GM23338 (cell line): ENCODE measurements around the gene SORBS1.

Source experiments
- CREB1 ChIP-seq: fragments of 250-450 bp; sonication (Bioruptor Pico); IDR thresholded peaks from 2 replicates; pipeline ENCODE4 v1.5.0; 2020; ENCODE audit warnings: low read depth, mild to moderate bottlenecking, moderate library complexity
- EZH2 ChIP-seq: fragments of 200-600 bp; sonication (generic); IDR thresholded peaks from one replicate; pipeline ENCODE4 v1.8.0; 2017; ENCODE audit warnings: antibody characterized with exemption, mild to moderate bottlenecking, low read depth; ENCODE audit not compliant: unreplicated experiment
- EZH2phosphoT487 ChIP-seq: fragments of 200-600 bp; sonication (generic); IDR thresholded peaks from one replicate; pipeline ENCODE4 v1.8.1; 2018; ENCODE audit warnings: antibody characterized with exemption; ENCODE audit not compliant: unreplicated experiment
- JUNB ChIP-seq: IDR thresholded peaks from one replicate; pipeline ENCODE4 v1.6.1; 2016; ENCODE audit warnings: antibody characterized with exemption; ENCODE audit not compliant: unreplicated experiment
- POLR2AphosphoS5 ChIP-seq: IDR thresholded peaks from 2 replicates; pipeline ENCODE4 v1.6.1; 2016; ENCODE audit warnings: antibody characterized with exemption, low read depth
- STAT1 ChIP-seq: IDR thresholded peaks from one replicate; pipeline ENCODE4 v1.6.1; 2016; ENCODE audit warnings: antibody characterized with exemption; ENCODE audit not compliant: unreplicated experiment
- ZNF331 ChIP-seq: fragments of 250-450 bp; sonication (Bioruptor Pico); IDR thresholded peaks from 2 replicates; pipeline ENCODE4 v1.5.0; 2020; ENCODE audit warnings: low read depth, mild to moderate bottlenecking, moderate library complexity
- TF ChIP-seq, protein P1 (sequence below), 2 experiments: fragments of 200-600 bp in 1 of 2; sonication (generic) in 1 of 2; conservative IDR thresholded peaks; 2 replicates each; pipeline versions ENCODE4 v1.5.1 to v1.6.1; 2016 to 2017; ENCODE audit warnings: antibody characterized with exemption in 2 of 2, low read depth in 2 of 2, mild to moderate bottlenecking in 2 of 2, moderate library complexity in 1 of 2

DNA sequence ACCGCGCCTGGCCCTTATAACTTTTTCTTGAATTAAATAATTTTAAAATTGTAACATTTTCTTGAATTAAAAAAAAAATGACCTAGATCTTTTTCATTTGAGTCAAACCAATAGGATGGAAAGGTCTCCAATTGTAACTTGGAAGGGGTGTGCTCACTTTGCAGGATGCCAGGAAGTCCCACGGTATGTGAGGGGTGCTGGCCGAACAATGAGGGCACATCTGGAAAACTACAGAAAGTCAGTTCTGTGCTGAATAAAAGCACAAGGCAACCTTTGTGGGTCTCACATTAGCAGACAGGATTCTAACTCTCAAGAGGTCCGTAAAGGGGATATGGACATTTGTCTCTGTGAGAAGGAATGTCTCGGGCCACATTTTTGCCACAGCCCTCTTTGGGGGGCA is 217.6 kb downstream of the SORBS1 start:
- TF ChIP-seq, protein P1, sequence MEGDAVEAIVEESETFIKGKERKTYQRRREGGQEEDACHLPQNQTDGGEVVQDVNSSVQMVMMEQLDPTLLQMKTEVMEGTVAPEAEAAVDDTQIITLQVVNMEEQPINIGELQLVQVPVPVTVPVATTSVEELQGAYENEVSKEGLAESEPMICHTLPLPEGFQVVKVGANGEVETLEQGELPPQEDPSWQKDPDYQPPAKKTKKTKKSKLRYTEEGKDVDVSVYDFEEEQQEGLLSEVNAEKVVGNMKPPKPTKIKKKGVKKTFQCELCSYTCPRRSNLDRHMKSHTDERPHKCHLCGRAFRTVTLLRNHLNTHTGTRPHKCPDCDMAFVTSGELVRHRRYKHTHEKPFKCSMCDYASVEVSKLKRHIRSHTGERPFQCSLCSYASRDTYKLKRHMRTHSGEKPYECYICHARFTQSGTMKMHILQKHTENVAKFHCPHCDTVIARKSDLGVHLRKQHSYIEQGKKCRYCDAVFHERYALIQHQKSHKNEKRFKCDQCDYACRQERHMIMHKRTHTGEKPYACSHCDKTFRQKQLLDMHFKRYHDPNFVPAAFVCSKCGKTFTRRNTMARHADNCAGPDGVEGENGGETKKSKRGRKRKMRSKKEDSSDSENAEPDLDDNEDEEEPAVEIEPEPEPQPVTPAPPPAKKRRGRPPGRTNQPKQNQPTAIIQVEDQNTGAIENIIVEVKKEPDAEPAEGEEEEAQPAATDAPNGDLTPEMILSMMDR (conservative IDR thresholded peaks at IDR 0.05; ENCODE audit: low read depth in 2 of 2): no peak
- TF ChIP-seq EZH2: no peak
- no peak for TF ChIP-seq CREB1 (CRISPR knock-in tag)
- TF ChIP-seq ZNF331 (CRISPR knock-in tag): no peak
- TF ChIP-seq POLR2AphosphoS5: no peak
- TF ChIP-seq JUNB: no peak
- no peak for TF ChIP-seq EZH2phosphoT487
- no peak for TF ChIP-seq STAT1
